Mucosa of descending colon (tissue), 3 donors: ENCODE measurements around the gene IL15. TPM values are rescaled to one million over a fixed set of nuclear protein-coding genes. Genes with fewer than 3 reads are reported as not detected.
"Not testable (repeated sequence)": the region's sequence is repeated elsewhere in the genome, so short reads cannot be mapped to it uniquely, and the experiment has no call there.

Experiments used
- ATAC-seq: fragments of 200-7000 bp; cut with Tn5 transposase; one replicate; pipeline ENCODE4 v1.9.1; 2020; ENCODE audit warnings: mild to moderate bottlenecking, moderate library complexity
- DNase-seq, 3 donors: peaks; one replicate each; pipeline ENCODE4 v3.0.0-alpha.2; 2020
- H3K36me3 ChIP-seq: fragments of 200-600 bp; one replicate; pipeline ENCODE4 v1.8.0; 2021; ENCODE audit warnings: low read depth, mild to moderate bottlenecking
- H3K4me1 ChIP-seq: fragments of 200-600 bp; one replicate; pipeline ENCODE4 v1.8.0; 2021; ENCODE audit warnings: low read depth, mild to moderate bottlenecking
- H3K4me3 ChIP-seq: fragments of 200-600 bp; one replicate; pipeline ENCODE4 v1.8.0; 2021; ENCODE audit warnings: mild to moderate bottlenecking
- H3K9me3 ChIP-seq: fragments of 200-600 bp; one replicate; pipeline ENCODE4 v1.8.0; 2021; ENCODE audit warnings: mild to moderate bottlenecking
- CTCF ChIP-seq: fragments of 200-600 bp; IDR thresholded peaks from one replicate; pipeline ENCODE4 v1.8.0; 2022; ENCODE audit warnings: antibody characterized with exemption, mild to moderate bottlenecking
- intact Hi-C, 2 donors: fragments of 100-400 bp; cut with DNase I in 1 of 2; cut with micrococcal nuclease in 1 of 2; formaldehyde crosslinking; loops; one replicate each; pipeline versions ENCODE4 v1.11.0 to v1.11.1; 2022; cut with DNase I, micrococcal nuclease
- total RNA-seq, 3 donors: library from RNA; stranded (reverse); fragmentation: NEBNext Ultra II Directional in 2 of 3; extraction: Animal tissue kit (Norgen Biotek cat#: 25700) in 2 of 3; gene quantifications; one replicate each; pipeline versions ENCODE4 v1.2.1 to v1.2.4, GENCODE V29; 2021 to 2023
- donor health status: DM: no; HTN: no; CAD: no; lungs with moderate emphysema.
- donor health status: DM: no; HTN: no; CAD: no.
- donor health status: DM: no; HTN: yes; CAD: no.

The IL15 gene
- total RNA-seq, 3 donors from 2014 or later, result 6.7 to 12.4 (median 7.2) TPM

- ATAC-seq (no peak), DNase-seq (no peak)
- Histone ChIP-seq H3K9me3 (no peaks in the 10 kb centered on the region), H3K4me1 (no peaks in the 10 kb centered on the region), H3K36me3 (no peaks in the 10 kb centered on the region), H3K4me3 (no peak overlapping the region)
- intact Hi-C loops, result no loop called here
- no peak for TF ChIP-seq CTCF
These were observed 27.1 kb upstream of the IL15 start for GRCh38 chr4:141609243-141609642.

GRCh38 chr4:141610365-141610764 lies 26.0 kb upstream of the IL15 start:
- Histone ChIP-seq H3K4me1 (no peaks in the 10 kb centered on the region), H3K9me3 (no peaks in the 10 kb centered on the region), H3K4me3 (no peak overlapping the region), H3K36me3 (no peaks in the 10 kb centered on the region)
- ATAC-seq (no peak), DNase-seq (no peak)
- intact Hi-C loops, result no loop called here
- TF ChIP-seq CTCF, result no peak

DNA sequence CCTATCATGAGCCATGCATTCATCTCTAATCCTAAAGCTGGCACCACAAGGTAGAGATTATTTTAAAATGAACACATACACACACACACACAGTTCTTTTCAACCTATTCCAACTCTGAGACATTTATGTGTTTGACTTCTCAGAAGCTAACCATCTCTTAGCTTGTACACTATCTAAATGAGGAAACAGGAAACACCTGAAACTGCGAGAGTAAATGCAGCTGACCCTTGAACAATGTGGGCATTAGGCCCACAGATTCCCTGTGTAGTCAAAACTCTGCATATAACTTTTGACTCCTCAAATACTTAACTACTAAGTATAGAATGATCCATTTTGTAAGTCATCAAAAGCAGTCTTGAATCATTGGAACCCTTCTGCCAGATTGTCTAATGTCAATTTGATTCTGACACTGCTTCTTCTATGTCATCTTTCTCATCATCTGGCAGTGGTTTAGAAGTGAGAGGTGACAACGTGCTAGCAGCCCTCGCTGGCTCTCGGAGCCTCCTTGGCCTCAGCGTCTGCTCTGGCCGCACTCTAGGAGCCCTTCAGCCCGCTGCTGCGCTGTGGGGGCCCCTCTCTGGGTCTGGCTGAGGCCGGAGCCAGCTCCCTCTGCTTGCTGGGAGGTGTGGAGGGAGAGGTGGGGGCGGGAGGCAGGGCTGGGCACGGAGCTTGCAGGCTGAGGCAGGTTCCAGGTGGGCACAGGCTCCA lies 21.4 kb upstream of the IL15 start:
- Histone ChIP-seq H3K36me3 (no peaks in the 10 kb centered on the region), H3K4me1 (no peaks in the 10 kb centered on the region), H3K4me3 (no peak overlapping the region), H3K9me3 (peaks cover 2% of the 10 kb centered on the region)
- ATAC-seq (peak; percentile 45), DNase-seq (no peak)
- no peak for TF ChIP-seq CTCF
- intact Hi-C loops, result no loop called here

- H3K4me1 ChIP-seq, H3K9me3 ChIP-seq, H3K4me3 ChIP-seq, intact Hi-C loops, ATAC-seq, H3K36me3 ChIP-seq: not testable (repeated sequence)
- DNase-seq, result peak in 1 of 3 donors; percentile 38
These were observed 20.8 kb upstream of the IL15 start for GRCh38 chr4:141615587-141615918.

- no peaks in the 10 kb centered on the region for H3K36me3 ChIP-seq
- DNase-seq, result no peak
- intact Hi-C loops, result no loop called here
- no peak overlapping the region for H3K4me3 ChIP-seq
- no peak for ATAC-seq
- no peaks in the 10 kb centered on the region for H3K4me1 ChIP-seq
- TF ChIP-seq CTCF, result no peak
- peaks cover 1% of the 10 kb centered on the region for H3K9me3 ChIP-seq
These were observed 15.7 kb upstream of the IL15 start for GRCh38 chr4:141620715-141621114.

GRCh38 chr4:141625023-141625422 lies 11.4 kb upstream of the IL15 start:
- H3K4me3 ChIP-seq, result no peak overlapping the region
- H3K9me3 ChIP-seq, result no peaks in the 10 kb centered on the region
- TF ChIP-seq CTCF, result no peak
- intact Hi-C loops, result no loop called here
- ATAC-seq, result no peak
- DNase-seq, result no peak
- H3K4me1 ChIP-seq, result no peaks in the 10 kb centered on the region
- no peaks in the 10 kb centered on the region for H3K36me3 ChIP-seq
